Neuronal stem cell (in vitro differentiated cells): ENCODE measurements around the gene FARP1.
A peak's percentile ranks its signal among the peaks of the same experiment; 100 is the strongest.

Source experiments
- DNase-seq: peaks from one replicate; pipeline ENCODE4 v3.0.0-alpha.2; 2013; ENCODE audit warnings: low spot score
- H2AFZ ChIP-seq: one replicate; pipeline ENCODE4 v1.6.1; 2013; ENCODE audit warnings: mild to moderate bottlenecking, low read length, inconsistent platforms
- H2AK5ac ChIP-seq: 2 replicates; pipeline ENCODE4 v1.6.1; 2013; ENCODE audit warnings: low read depth, mild to moderate bottlenecking, inconsistent platforms, low read length, moderate library complexity, mixed read lengths
- H2BK120ac ChIP-seq: 2 replicates; pipeline ENCODE4 v1.6.1; 2013; ENCODE audit warnings: low read depth, mild to moderate bottlenecking, inconsistent platforms, low read length, moderate library complexity, mixed read lengths
- H2BK12ac ChIP-seq: one replicate; pipeline ENCODE4 v1.6.1; 2013; ENCODE audit warnings: low read length, inconsistent platforms
- H2BK15ac ChIP-seq: 2 replicates; pipeline ENCODE4 v1.6.1; 2013; ENCODE audit warnings: mild to moderate bottlenecking, low read length, inconsistent platforms, mixed read lengths
- H2BK5ac ChIP-seq: one replicate; pipeline ENCODE4 v1.6.1; 2013; ENCODE audit warnings: inconsistent platforms, mild to moderate bottlenecking, low read length, moderate library complexity
- H3K14ac ChIP-seq: one replicate; pipeline ENCODE4 v1.6.1; 2013; ENCODE audit warnings: low read length, inconsistent platforms
- H3K18ac ChIP-seq: 2 replicates; pipeline ENCODE4 v1.6.1; 2013; ENCODE audit warnings: low read length, inconsistent platforms
- H3K23ac ChIP-seq: 2 replicates; pipeline ENCODE4 v1.6.1; 2013; ENCODE audit warnings: low read depth, mild to moderate bottlenecking, mixed read lengths, low read length, inconsistent platforms; ENCODE audit not compliant: poor library complexity
- H3K27ac ChIP-seq: replicated peaks from 3 replicates; pipeline ENCODE4 v1.5.1; 2013; ENCODE audit warnings: low read length, inconsistent platforms
- H3K27me3 ChIP-seq, 3 experiments: 2 replicates each; pipeline ENCODE4 v1.6.1; 2013; ENCODE audit warnings: low read length in 3 of 3, mild to moderate bottlenecking in 2 of 3, inconsistent platforms in 1 of 3, low read depth in 1 of 3, mixed read lengths in 1 of 3, moderate library complexity in 1 of 3; ENCODE audit not compliant: control insufficient read depth in 3 of 3, insufficient read depth in 3 of 3
- H3K36me3 ChIP-seq, 2 donors: replicated peaks in 1 of 2; 2 replicates each; pipeline ENCODE4 v1.6.1; 2013; ENCODE audit warnings: low read length in 2 of 2; ENCODE audit not compliant: control insufficient read depth in 2 of 2, insufficient read depth in 2 of 2
- H3K4ac ChIP-seq: 2 replicates; pipeline ENCODE4 v1.6.1; 2013; ENCODE audit warnings: inconsistent platforms, mild to moderate bottlenecking, low read length, moderate library complexity
- H3K4me1 ChIP-seq, 2 donors: 1 replicate in 1 of 2; 2 replicates in 1 of 2; pipeline ENCODE4 v1.6.1; 2013; ENCODE audit warnings: low read length in 2 of 2, low read depth in 1 of 2; ENCODE audit not compliant: control insufficient read depth in 2 of 2, insufficient read depth in 1 of 2
- H3K4me2 ChIP-seq: one replicate; pipeline ENCODE4 v1.6.1; 2013; ENCODE audit warnings: mild to moderate bottlenecking, low read length, inconsistent platforms; ENCODE audit not compliant: insufficient read depth, poor library complexity, severe bottlenecking
- H3K4me3 ChIP-seq, 2 donors: 2 replicates each; pipeline ENCODE4 v1.5.1; 2013; ENCODE audit warnings: low read length in 2 of 2, mild to moderate bottlenecking in 2 of 2, inconsistent platforms in 1 of 2, moderate library complexity in 1 of 2
- H3K79me1 ChIP-seq: one replicate; pipeline ENCODE4 v1.6.1; 2013; ENCODE audit warnings: low read depth, mild to moderate bottlenecking, inconsistent platforms, low read length, moderate library complexity
- H3K9ac ChIP-seq: one replicate; pipeline ENCODE4 v1.6.1; 2013; ENCODE audit warnings: mild to moderate bottlenecking, low read depth, low read length, inconsistent platforms; ENCODE audit not compliant: poor library complexity
- H3K9me3 ChIP-seq, 2 donors: replicated peaks in 1 of 2; 2 replicates each; pipeline versions ENCODE3 to v1.6.1; 2013; ENCODE audit warnings: low read length in 2 of 2, mild to moderate bottlenecking in 2 of 2, inconsistent platforms in 1 of 2, low read depth in 1 of 2, mixed read lengths in 1 of 2, moderate library complexity in 1 of 2; ENCODE audit not compliant: control insufficient read depth in 2 of 2, insufficient read depth in 1 of 2
- H4K8ac ChIP-seq: one replicate; pipeline ENCODE4 v1.6.1; 2013; ENCODE audit warnings: low read depth, mild to moderate bottlenecking, inconsistent platforms, low read length, moderate library complexity
- H4K91ac ChIP-seq: one replicate; pipeline ENCODE4 v1.6.1; 2013; ENCODE audit warnings: low read length, low read depth, mild to moderate bottlenecking, inconsistent platforms; ENCODE audit not compliant: poor library complexity
- WGBS, 2 donors: extraction: QIAGEN DNeasy Blood & Tissue Kit; methylation state at CpG; one replicate each; pipeline ENCODE4 v1.1.7; 2013; ENCODE audit warnings: missing lambda C conversion rate in 2 of 2, mixed read lengths in 1 of 2; ENCODE audit not compliant: insufficient read length in 2 of 2, insufficient replicate concordance in 1 of 2; ENCODE audit errors: extremely low coverage in 2 of 2; 5-methylcytosine and 5-hydroxymethylcytosine counted together

FARP1 gene

GRCh38 chr13:98291658-98292057, 148.8 kb downstream of the FARP1 start:
- Histone ChIP-seq H2BK120ac (no peak overlapping the region), H3K4me3 (no peak overlapping the region), H3K36me3 (no peaks in the 10 kb centered on the region), H3K27ac (peak overlapping the region; percentile 16), H2BK15ac (no peak overlapping the region), H3K4ac (no peak overlapping the region), H3K79me1 (no peaks in the 10 kb centered on the region), H3K27me3 (no peaks in the 10 kb centered on the region), H2AFZ (no peak overlapping the region), H3K23ac (no peak overlapping the region), H3K14ac (no peak overlapping the region), H2BK12ac (no peak overlapping the region), H3K9me3 (no peaks in the 10 kb centered on the region), H3K4me1 (peaks cover 0 to 11% of the 10 kb centered on the region in 2 donors), H3K18ac (peak overlapping the region; percentile 38), H2AK5ac (no peak overlapping the region), H2BK5ac (no peak overlapping the region), H4K8ac (no peak overlapping the region), H4K91ac (no peak overlapping the region), H3K9ac (no peak overlapping the region), H3K4me2 (no peak overlapping the region)
- WGBS, 2 donors, result no CpG with 5 or more reads among the region's 2 CpGs
- DNase-seq, result no peak

DNA sequence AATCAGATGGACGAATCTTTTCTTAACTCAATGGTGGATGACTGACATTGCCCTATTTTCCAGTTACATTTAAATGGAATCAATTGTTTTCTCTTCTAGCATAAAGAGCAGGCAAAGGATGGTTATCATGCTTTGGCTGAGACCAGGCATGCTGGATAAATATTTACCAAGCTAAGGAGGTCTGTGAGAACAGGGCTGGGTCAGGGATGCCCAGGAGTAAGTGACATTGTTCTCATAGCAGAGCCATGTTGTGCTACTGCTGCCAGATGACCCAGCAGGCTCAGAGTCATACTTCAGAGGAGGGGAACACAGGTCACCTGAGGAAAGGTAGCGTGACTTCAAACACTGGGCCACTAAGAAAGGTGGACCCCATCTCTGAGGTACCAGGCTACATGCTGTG, 150.2 kb downstream of the FARP1 start:
- Histone ChIP-seq H3K9me3 (no peaks in the 10 kb centered on the region), H3K23ac (no peak overlapping the region), H3K4ac (no peak overlapping the region), H2AFZ (no peak overlapping the region), H3K4me2 (no peak overlapping the region), H3K18ac (no peak overlapping the region), H3K79me1 (no peaks in the 10 kb centered on the region), H3K27ac (no peak overlapping the region), H4K91ac (no peak overlapping the region), H3K4me3 (no peak overlapping the region), H3K36me3 (no peaks in the 10 kb centered on the region), H3K4me1 (peaks cover 2 to 21% of the 10 kb centered on the region in 2 donors), H2AK5ac (no peak overlapping the region), H2BK12ac (no peak overlapping the region), H3K9ac (no peak overlapping the region), H2BK120ac (no peak overlapping the region), H4K8ac (no peak overlapping the region), H3K27me3 (no peaks in the 10 kb centered on the region), H2BK5ac (no peak overlapping the region), H3K14ac (no peak overlapping the region), H2BK15ac (no peak overlapping the region)
- no peak for DNase-seq
- WGBS, 2 donors, result no CpG with 5 or more reads among the region's 2 CpGs

- no peaks in the 10 kb centered on the region for H3K27me3 ChIP-seq
- no peaks in the 10 kb centered on the region for H3K9me3 ChIP-seq
- no peak overlapping the region for H3K27ac ChIP-seq
- no peak overlapping the region for H3K23ac ChIP-seq
- no peak overlapping the region for H2AK5ac ChIP-seq
- H3K4me2 ChIP-seq, result no peak overlapping the region
- no peak overlapping the region for H4K8ac ChIP-seq
- H3K4me3 ChIP-seq, result no peak overlapping the region
- no peak overlapping the region for H3K14ac ChIP-seq
- H3K79me1 ChIP-seq, result no peaks in the 10 kb centered on the region
- H3K9ac ChIP-seq, result no peak overlapping the region
- no CpG with 5 or more reads among the region's 4 CpGs for WGBS, 2 donors
- no peak overlapping the region for H2BK12ac ChIP-seq
- H3K36me3 ChIP-seq, result no peaks in the 10 kb centered on the region
- H3K4me1 ChIP-seq, result peaks cover 3 to 25% of the 10 kb centered on the region in 2 donors
- H2AFZ ChIP-seq, result no peak overlapping the region
- no peak overlapping the region for H4K91ac ChIP-seq
- H3K4ac ChIP-seq, result no peak overlapping the region
- H3K18ac ChIP-seq, result no peak overlapping the region
- H2BK5ac ChIP-seq, result no peak overlapping the region
- no peak overlapping the region for H2BK15ac ChIP-seq
- no peak overlapping the region for H2BK120ac ChIP-seq
- no peak for DNase-seq
Measured at GRCh38 chr13:98293570-98294142, 150.8 kb downstream of the FARP1 start.

- no peaks in the 10 kb centered on the region for H3K36me3 ChIP-seq
- H4K91ac ChIP-seq, result no peak overlapping the region
- H3K27me3 ChIP-seq, result no peaks in the 10 kb centered on the region
- H2BK15ac ChIP-seq, result no peak overlapping the region
- H3K4ac ChIP-seq, result no peak overlapping the region
- H2AK5ac ChIP-seq, result no peak overlapping the region
- H4K8ac ChIP-seq, result no peak overlapping the region
- no peaks in the 10 kb centered on the region for H3K9me3 ChIP-seq
- no CpG with 5 or more reads among the region's 2 CpGs for WGBS, 2 donors
- no peak overlapping the region for H3K23ac ChIP-seq
- H3K4me3 ChIP-seq, result no peak overlapping the region
- peaks cover 7 to 36% of the 10 kb centered on the region in 2 donors for H3K4me1 ChIP-seq
- H3K14ac ChIP-seq, result no peak overlapping the region
- no peak overlapping the region for H2BK5ac ChIP-seq
- H3K9ac ChIP-seq, result no peak overlapping the region
- no peak overlapping the region for H3K27ac ChIP-seq
- DNase-seq, result no peak
- H2AFZ ChIP-seq, result no peak overlapping the region
- no peaks in the 10 kb centered on the region for H3K79me1 ChIP-seq
- no peak overlapping the region for H3K18ac ChIP-seq
- no peak overlapping the region for H3K4me2 ChIP-seq
- no peak overlapping the region for H2BK12ac ChIP-seq
- no peak overlapping the region for H2BK120ac ChIP-seq
Measured at GRCh38 chr13:98295371-98295770, 152.5 kb downstream of the FARP1 start.
